AG04450 (cell line): ENCODE data around the gene MISP3. TPM values are rescaled to one million over a fixed set of nuclear protein-coding genes. Genes with fewer than 3 reads are reported as not detected.
"Not testable (repeated sequence)": the region's sequence is repeated elsewhere in the genome, so short reads cannot be mapped to it uniquely, and the experiment has no call there.

Experiments
- CTCF ChIA-PET: fragments of 300-600, 350-600 bp; formaldehyde crosslinking; extraction: SDS; loops from one replicate; lab custom pipeline; 2022; ENCODE audit warnings: antibody characterized with exemption, inconsistent platforms; lab: Charles Lee
- POLR2A ChIA-PET: fragments of 350-600 bp; formaldehyde crosslinking; extraction: SDS; loops from one replicate; lab custom pipeline; 2021; ENCODE audit warnings: antibody characterized with exemption, inconsistent platforms; lab: Yijun Ruan, JAX
- DNase-seq: peaks from one replicate; pipeline ENCODE4 v3.0.0-alpha.2; 2011; ENCODE audit warnings: low read depth, low spot score
- H3K27ac ChIP-seq: one replicate; pipeline ENCODE4 v1.5.1; 2012; ENCODE audit warnings: low read depth, low read length, control low read depth
- H3K27me3 ChIP-seq: one replicate; pipeline ENCODE4 v1.6.0; 2012; ENCODE audit warnings: low read length; ENCODE audit not compliant: control insufficient read depth, insufficient read depth
- H3K4me3 ChIP-seq: 2 replicates; pipeline ENCODE4 v1.5.1; 2011; ENCODE audit warnings: mild to moderate bottlenecking, low read depth, low read length, control low read depth
- H3K9me3 ChIP-seq: 2 replicates; pipeline ENCODE4 v1.5.1; 2012; ENCODE audit warnings: low read length; ENCODE audit not compliant: control insufficient read depth, insufficient read depth
- polyA plus RNA-seq: library from polyadenylated mRNA; depleted of rRNA; stranded (reverse); fragments of >200 nt; gene quantifications from 2 replicates; pipeline ENCODE4 v1.2.3, GENCODE V29; 2011
- TF ChIP-seq, protein P1 (sequence below): IDR thresholded peaks from 2 replicates; pipeline ENCODE4 v1.5.1; 2011; ENCODE audit warnings: low read depth, low read length, control low read depth, inconsistent platforms

Gene MISP3
- polyA plus RNA-seq, 1 experiment: 0.27 TPM

DNA sequence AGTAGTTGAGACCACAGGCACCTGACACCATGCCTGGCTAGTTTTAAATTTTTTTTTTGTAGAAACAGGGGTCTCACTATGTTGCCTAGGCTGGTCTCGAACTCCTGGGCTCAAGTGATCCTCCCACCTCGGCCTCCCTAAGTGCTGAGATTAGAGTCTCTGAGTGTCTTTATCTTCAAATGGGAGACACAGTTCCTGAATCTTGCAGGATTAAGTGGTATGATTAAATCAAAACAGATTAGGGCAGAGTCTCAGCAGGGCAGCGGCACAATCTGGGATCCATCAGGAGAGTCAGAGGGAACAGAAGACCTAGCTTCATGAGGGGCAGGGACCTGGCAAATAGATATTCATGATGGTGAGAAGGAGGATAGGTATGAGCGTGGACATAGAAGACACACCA is 43.7 kb upstream of the MISP3 start:
- no peak overlapping the region for H3K4me3 ChIP-seq
- no peaks in the 10 kb centered on the region; the same call in 1 of the 2 replicates for H3K9me3 ChIP-seq
- TF ChIP-seq, protein P1, sequence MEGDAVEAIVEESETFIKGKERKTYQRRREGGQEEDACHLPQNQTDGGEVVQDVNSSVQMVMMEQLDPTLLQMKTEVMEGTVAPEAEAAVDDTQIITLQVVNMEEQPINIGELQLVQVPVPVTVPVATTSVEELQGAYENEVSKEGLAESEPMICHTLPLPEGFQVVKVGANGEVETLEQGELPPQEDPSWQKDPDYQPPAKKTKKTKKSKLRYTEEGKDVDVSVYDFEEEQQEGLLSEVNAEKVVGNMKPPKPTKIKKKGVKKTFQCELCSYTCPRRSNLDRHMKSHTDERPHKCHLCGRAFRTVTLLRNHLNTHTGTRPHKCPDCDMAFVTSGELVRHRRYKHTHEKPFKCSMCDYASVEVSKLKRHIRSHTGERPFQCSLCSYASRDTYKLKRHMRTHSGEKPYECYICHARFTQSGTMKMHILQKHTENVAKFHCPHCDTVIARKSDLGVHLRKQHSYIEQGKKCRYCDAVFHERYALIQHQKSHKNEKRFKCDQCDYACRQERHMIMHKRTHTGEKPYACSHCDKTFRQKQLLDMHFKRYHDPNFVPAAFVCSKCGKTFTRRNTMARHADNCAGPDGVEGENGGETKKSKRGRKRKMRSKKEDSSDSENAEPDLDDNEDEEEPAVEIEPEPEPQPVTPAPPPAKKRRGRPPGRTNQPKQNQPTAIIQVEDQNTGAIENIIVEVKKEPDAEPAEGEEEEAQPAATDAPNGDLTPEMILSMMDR: no peak
- ChIA-PET CTCF (interaction anchor here (1.1 to 1.5 kb wide), 2 partner anchors 30 to 43 kb away, joined by 3 to 6 read pairs; partner anchors contain the start of gene MISP3), POLR2A (no interaction called here)
- H3K27me3 ChIP-seq: peaks cover 20% of the 10 kb centered on the region
- H3K27ac ChIP-seq: no peak overlapping the region
- no peak for DNase-seq

DNA sequence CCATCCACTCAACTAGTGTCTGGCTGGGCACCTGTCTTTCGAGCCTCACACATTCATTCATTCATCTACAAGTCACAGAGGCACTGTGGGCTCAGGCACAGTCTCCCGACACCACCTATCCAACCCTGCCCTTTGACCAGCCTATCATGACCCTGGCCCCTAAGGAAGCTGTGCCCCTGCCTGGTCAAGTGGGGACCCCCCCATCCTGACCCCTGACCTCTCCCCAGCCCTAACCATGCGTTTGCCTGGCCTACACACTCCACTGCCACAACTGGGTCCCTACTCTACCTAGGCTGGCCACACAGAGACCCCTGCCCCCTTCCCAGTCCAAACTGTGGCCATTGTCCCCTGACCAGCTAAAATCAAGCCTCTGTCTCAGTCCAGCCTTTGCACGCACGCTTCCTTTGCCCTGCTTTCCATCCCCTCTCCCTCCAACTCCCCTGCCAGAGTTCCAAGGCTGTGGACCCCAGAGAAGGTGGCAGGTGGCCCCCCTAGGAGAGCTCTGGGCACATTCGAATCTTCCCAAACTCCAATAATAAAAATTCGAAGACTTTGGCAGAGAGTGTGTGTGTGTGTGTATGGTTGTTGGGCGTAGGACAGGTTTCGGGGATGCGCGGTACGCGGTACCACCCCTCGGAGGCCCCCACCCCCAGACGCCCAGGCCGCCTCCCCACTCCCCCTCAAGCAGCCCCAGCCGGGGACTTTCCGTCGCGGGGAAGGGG is 41.4 kb upstream of the MISP3 start:
- TF ChIP-seq, protein P1: no peak
- peaks cover 20% of the 10 kb centered on the region for H3K27me3 ChIP-seq
- DNase-seq: no peak
- CTCF ChIA-PET: interaction anchor here (0.6 to 1.4 kb wide), 10 partner anchors 9 to 117 kb away, joined by 3 to 13 read pairs (median 4); no protein-coding TSS in a partner anchor
- POLR2A ChIA-PET: interaction anchor here (0.6 to 1.3 kb wide), 4 partner anchors 24 to 415 kb away, joined by 3 to 4 read pairs (median 4); partner anchors contain the start of gene RFX1
- H3K4me3 ChIP-seq: peak overlapping the region; percentile 73
- no peak overlapping the region for H3K27ac ChIP-seq
- no peaks in the 10 kb centered on the region; the same call in 1 of the 2 replicates for H3K9me3 ChIP-seq

DNA sequence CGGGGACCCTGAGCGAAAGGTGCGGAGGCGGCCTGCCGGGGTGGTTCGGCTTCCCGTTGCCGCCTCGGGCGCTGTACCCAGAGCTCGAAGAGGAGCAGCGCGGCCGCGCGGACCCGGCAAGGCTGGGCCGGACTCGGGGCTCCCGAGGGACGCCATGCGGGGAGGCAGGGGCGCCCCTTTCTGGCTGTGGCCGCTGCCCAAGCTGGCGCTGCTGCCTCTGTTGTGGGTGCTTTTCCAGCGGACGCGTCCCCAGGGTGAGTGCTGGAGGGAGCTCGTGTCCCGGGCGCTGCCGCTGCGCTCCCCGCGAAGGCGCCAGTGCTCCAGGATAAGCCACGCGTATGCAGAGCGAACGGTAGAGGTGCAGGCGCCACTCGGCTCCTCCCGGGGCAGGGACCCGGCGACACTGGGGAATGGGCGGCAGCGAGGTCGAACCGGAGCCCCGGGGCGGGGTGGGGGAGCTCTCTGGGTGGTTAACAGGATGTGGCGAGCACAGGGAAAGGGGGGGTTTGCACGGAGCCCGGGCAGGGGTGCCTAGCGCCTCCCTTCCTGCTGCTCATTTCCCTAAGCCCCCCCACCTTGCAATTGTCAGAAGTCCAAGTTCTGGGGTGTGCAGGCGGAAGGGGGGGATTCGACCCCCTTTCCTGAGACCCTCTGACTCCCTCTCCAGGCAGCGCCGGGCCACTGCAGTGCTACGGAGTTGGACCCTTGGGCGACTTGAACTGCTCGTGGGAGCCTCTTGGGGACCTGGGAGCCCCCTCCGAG is 40.7 kb upstream of the MISP3 start, which contains the start of gene IL27RA:
TSS of gene IL27RA (plus strand) at position 44 of the 762 bp plus-strand sequence. CDS start at position 155, 111 bp downstream.
- Histone ChIP-seq H3K27ac (no peak within 1 kb of the TSS), H3K4me3 (peak within 1 kb of the TSS; percentile 73), H3K9me3 (no peaks in the 10 kb centered on the region; the same call in 1 of the 2 replicates), H3K27me3 (peaks cover 20% of the 10 kb centered on the region)
- no peak for DNase-seq
- TF ChIP-seq, protein P1: peak; percentile 75
- POLR2A ChIA-PET: interaction anchor here (0.6 to 1.3 kb wide), 4 partner anchors 14 to 78 kb away, joined by 3 to 4 read pairs (median 4); partner anchors contain the start of gene RFX1
- CTCF ChIA-PET: interaction anchor here (0.6 to 1.4 kb wide), 9 partner anchors 8 to 116 kb away, joined by 3 to 13 read pairs (median 4); no protein-coding TSS in a partner anchor

DNA sequence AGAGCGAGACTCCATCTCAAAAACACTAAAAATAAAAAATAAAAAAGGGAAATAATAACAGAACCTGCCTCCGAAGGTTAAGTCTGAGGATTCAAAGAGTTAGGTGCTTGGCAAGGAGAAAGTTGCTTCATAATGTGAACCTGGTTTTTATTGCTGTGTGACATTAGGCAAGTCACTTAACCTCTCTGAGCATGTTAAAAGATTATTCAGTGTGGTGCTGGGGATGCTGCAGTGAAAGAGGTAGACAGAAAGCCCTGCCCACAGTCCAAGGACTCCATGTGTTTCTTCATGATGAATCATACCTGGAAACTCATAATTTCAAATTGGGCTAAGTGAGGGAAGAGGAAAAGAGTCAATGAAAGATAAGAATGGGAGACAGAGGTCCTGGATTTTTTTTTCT is 38.6 kb upstream of the MISP3 start:
- POLR2A ChIA-PET: no interaction called here
- CTCF ChIA-PET: interaction anchor here (0.6 to 1.2 kb wide), 2 partner anchors 41 to 168 kb away, joined by 3 to 7 read pairs; no protein-coding TSS in a partner anchor
- DNase-seq: no peak
- Histone ChIP-seq H3K9me3 (no peaks in the 10 kb centered on the region), H3K27me3 (peaks cover 10% of the 10 kb centered on the region), H3K27ac (no peak overlapping the region), H3K4me3 (no peak overlapping the region)
- TF ChIP-seq, protein P1: no peak

DNA sequence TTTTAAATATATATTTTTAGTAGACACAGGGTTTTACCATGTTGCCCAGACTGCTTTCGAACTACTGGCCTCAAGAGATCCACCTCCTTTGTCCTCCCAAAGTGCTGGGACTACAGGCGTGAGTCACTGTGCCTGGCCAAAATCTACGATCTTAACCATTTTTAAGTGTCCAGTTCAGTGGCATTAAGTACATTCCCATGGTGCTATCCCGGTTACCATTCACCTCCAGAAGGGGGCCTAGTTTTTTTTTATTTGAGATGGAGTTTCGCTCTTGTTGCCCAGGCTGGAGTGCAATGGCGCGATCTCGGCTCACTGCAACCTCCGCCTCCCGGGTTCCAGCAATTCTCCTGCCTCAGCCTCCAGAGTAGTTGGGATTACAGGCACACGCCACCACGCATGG is 37.4 kb upstream of the MISP3 start:
- not testable (repeated sequence) for DNase-seq, H3K27me3 ChIP-seq, H3K27ac ChIP-seq, H3K4me3 ChIP-seq, H3K9me3 ChIP-seq
- ChIA-PET POLR2A (interaction anchor here (1.1 kb wide), 1 partner anchor 102 kb away, joined by 3 read pairs; no protein-coding TSS in a partner anchor), CTCF (interaction anchor here (0.5 to 1.0 kb wide), 3 partner anchors 17 to 327 kb away, joined by 3 to 4 read pairs (median 4); no protein-coding TSS in a partner anchor)
